CD4-positive, alpha-beta T cell (primary cell): ENCODE measurements around the gene SYCE3. TPM values are rescaled to one million over a fixed set of nuclear protein-coding genes. Genes with fewer than 3 reads are reported as not detected.

ENCODE experiments used
- ATAC-seq: fragments of 200-7000 bp; cut with Tn5 transposase; one replicate; pipeline ENCODE4 v1.10.0; 2022; ENCODE audit warnings: mild to moderate bottlenecking; ENCODE audit not compliant: poor library complexity
- CTCF ChIA-PET: fragments of 350-600 bp; sonication (Branson Sonifier 250); formaldehyde crosslinking; loops from one replicate; lab custom pipeline; 2021; ENCODE audit warnings: antibody characterized with exemption, inconsistent platforms; lab: Charles Lee
- POLR2A ChIA-PET: fragments of 350-600 bp; sonication (Branson Sonifier 250); formaldehyde crosslinking; loops from one replicate; lab custom pipeline; 2021; ENCODE audit warnings: antibody characterized with exemption, inconsistent platforms; lab: Charles Lee
- DNase-seq, 14 experiments: peaks; one replicate each; pipeline ENCODE4 v3.0.0-alpha.2; 2013 to 2020; ENCODE audit warnings: mixed read lengths in 2 of 14
- H3K27ac ChIP-seq, 2 donors: one replicate each; pipeline versions ENCODE4 v1.5.1 to v1.7.0; 2013; ENCODE audit warnings: low read length in 2 of 2, low read depth in 1 of 2, mild to moderate bottlenecking in 1 of 2
- H3K27me3 ChIP-seq, 2 experiments: 1 replicate in 1 of 2; 2 replicates in 1 of 2; pipeline versions ENCODE4 v1.6.1 to v1.7.0; 2013; ENCODE audit warnings: low read length in 2 of 2, control low read depth in 1 of 2, mild to moderate bottlenecking in 1 of 2, moderate library complexity in 1 of 2; ENCODE audit not compliant: insufficient read depth in 2 of 2, control insufficient read depth in 1 of 2
- H3K36me3 ChIP-seq: one replicate; pipeline ENCODE4 v1.6.1; 2013; ENCODE audit warnings: low read length, control low read depth; ENCODE audit not compliant: insufficient read depth
- H3K4me1 ChIP-seq: one replicate; pipeline ENCODE4 v1.6.1; 2013; ENCODE audit warnings: low read length, control low read depth; ENCODE audit not compliant: insufficient read depth
- H3K4me3 ChIP-seq: one replicate; pipeline ENCODE4 v1.5.1; 2013; ENCODE audit warnings: mild to moderate bottlenecking, low read length, moderate library complexity
- H3K9me3 ChIP-seq, 2 experiments: 1 replicate in 1 of 2; 2 replicates in 1 of 2; pipeline versions ENCODE4 v1.6.1 to v1.7.0; 2013; ENCODE audit warnings: low read length in 2 of 2, mild to moderate bottlenecking in 2 of 2, control low read depth in 1 of 2, moderate library complexity in 1 of 2; ENCODE audit not compliant: control insufficient read depth in 1 of 2, insufficient read depth in 1 of 2
- H3K27ac Mint-ChIP-seq: one replicate; pipeline ENCODE4 v1.8.0; 2020; ENCODE audit warnings: mixed read lengths
- H3K27me3 Mint-ChIP-seq: one replicate; pipeline ENCODE4 v1.8.0; 2021; ENCODE audit warnings: mixed read lengths
- H3K36me3 Mint-ChIP-seq: one replicate; pipeline ENCODE4 v1.8.0; 2021; ENCODE audit warnings: low read depth, mixed read lengths
- H3K4me1 Mint-ChIP-seq: one replicate; pipeline ENCODE4 v1.8.0; 2021; ENCODE audit warnings: low read depth, mixed read lengths
- H3K4me3 Mint-ChIP-seq: one replicate; pipeline ENCODE4 v1.8.0; 2020; ENCODE audit warnings: mild to moderate bottlenecking, mixed read lengths
- H3K9me3 Mint-ChIP-seq: one replicate; pipeline ENCODE4 v1.8.0; 2020; ENCODE audit warnings: mixed read lengths
- intact Hi-C, 2 experiments: fragments of 100-400 bp; cut with DNase I in 1 of 2; cut with micrococcal nuclease in 1 of 2; formaldehyde crosslinking; loops; one replicate each; pipeline versions ENCODE4 v1.15.1 to v1.9.0; 2023 to 2025; cut with DNase I, micrococcal nuclease
- total RNA-seq, 174 experiments: library from RNA in 2 of 174; stranded (reverse) in 2 of 174; gene quantifications; one replicate each; pipeline ENCODE4 v1.2.3 and lab custom pipeline; 2021 to 2026
- TF ChIP-seq, protein P1 (sequence below): fragments of 200-600 bp; IDR thresholded peaks from one replicate; pipeline ENCODE4 v1.8.0; 2022; ENCODE audit warnings: antibody characterized with exemption, mild to moderate bottlenecking

The SYCE3 gene
- total RNA-seq, 2 experiments from 2014 or later: not detected

DNA sequence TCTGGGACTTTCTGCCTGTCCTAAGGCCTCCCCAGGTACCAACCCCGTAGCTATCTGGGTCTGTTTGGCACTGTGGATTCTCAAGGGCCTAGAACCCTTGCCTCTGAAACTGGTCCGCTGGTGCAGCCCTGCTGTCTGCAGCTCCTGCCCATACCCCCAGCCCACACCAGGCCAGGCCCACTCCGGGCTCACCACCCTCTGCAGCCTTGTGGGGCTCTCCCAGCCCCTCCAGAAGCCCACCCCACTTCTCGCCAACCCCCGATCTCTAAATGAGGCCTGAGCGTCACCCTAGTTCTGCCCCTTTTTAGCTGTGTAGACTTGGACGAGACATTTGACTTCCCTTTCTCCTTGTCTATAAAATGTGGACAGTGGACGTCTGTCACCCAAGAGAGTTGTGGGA is 12.3 kb downstream of the SYCE3 start:
- Histone ChIP-seq H3K9me3 (no peaks in the 10 kb centered on the region), H3K27ac (no peak overlapping the region), H3K27me3 (no peaks in the 10 kb centered on the region), H3K4me3 (no peak overlapping the region), H3K4me1 (peaks cover 43% of the 10 kb centered on the region), H3K36me3 (no peaks in the 10 kb centered on the region)
- peak overlapping the region; percentile 77 for H3K27ac Mint-ChIP-seq
- intact Hi-C loops: no loop called here
- peak overlapping the region; percentile 87 for H3K4me3 Mint-ChIP-seq
- no peaks in the 10 kb centered on the region for H3K27me3 Mint-ChIP-seq
- TF ChIP-seq, protein P1, sequence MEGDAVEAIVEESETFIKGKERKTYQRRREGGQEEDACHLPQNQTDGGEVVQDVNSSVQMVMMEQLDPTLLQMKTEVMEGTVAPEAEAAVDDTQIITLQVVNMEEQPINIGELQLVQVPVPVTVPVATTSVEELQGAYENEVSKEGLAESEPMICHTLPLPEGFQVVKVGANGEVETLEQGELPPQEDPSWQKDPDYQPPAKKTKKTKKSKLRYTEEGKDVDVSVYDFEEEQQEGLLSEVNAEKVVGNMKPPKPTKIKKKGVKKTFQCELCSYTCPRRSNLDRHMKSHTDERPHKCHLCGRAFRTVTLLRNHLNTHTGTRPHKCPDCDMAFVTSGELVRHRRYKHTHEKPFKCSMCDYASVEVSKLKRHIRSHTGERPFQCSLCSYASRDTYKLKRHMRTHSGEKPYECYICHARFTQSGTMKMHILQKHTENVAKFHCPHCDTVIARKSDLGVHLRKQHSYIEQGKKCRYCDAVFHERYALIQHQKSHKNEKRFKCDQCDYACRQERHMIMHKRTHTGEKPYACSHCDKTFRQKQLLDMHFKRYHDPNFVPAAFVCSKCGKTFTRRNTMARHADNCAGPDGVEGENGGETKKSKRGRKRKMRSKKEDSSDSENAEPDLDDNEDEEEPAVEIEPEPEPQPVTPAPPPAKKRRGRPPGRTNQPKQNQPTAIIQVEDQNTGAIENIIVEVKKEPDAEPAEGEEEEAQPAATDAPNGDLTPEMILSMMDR: no peak
- peaks cover 26% of the 10 kb centered on the region for H3K4me1 Mint-ChIP-seq
- no peaks in the 10 kb centered on the region for H3K36me3 Mint-ChIP-seq
- ATAC-seq: no peak
- H3K9me3 Mint-ChIP-seq: no peaks in the 10 kb centered on the region
- ChIA-PET POLR2A (interaction anchor here (0.9 to 5.0 kb wide), 4 partner anchors 11 to 71 kb away, joined by 3 to 87 read pairs (median 9); partner anchors contain the start of gene SCO2), CTCF (interaction anchor here (2.1 to 3.6 kb wide), 2 partner anchors 12 to 25 kb away, joined by 8 to 11 read pairs; partner anchors contain the start of genes SCO2 and SYCE3)
- no peak for DNase-seq

DNA sequence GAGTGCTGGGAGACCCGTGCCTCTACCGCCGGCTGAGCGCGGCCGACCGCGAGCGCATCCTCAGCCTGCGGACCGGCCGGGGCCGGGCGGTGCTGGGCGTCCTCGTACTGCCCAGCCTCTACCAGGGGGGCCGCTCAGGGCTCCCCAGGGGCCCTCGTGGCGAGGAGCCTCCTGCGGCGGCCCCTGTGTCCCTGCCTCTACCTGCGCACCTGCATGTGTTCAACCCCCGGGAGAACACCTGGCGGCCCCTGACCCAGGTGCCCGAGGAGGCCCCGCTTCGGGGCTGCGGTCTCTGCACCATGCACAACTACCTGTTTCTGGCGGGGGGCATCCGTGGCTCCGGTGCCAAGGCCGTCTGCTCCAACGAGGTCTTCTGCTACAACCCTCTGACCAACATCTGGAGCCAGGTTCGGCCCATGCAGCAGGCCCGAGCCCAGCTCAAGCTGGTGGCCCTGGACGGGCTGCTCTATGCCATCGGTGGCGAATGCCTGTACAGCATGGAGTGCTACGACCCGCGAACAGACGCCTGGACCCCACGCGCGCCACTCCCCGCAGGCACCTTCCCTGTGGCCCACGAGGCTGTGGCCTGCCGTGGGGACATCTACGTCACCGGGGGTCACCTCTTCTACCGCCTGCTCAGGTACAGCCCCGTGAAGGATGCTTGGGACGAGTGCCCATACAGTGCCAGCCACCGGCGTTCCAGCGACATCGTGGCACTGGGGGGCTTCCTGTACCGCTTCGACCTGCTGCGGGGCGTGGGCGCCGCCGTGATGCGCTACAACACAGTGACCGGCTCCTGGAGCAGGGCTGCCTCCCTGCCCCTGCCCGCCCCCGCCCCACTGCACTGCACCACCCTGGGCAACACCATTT is 13.6 kb downstream of the SYCE3 start:
- DNase-seq (no peak), ATAC-seq (peak; percentile 8)
- intact Hi-C loops: loop anchor here (2.0 to 5.0 kb wide), 2 partner anchors 33 to 34 kb away; partner anchors contain the start of gene CHKB (in 2 of the 2)
- no peaks in the 10 kb centered on the region for H3K36me3 ChIP-seq
- H3K36me3 Mint-ChIP-seq: no peaks in the 10 kb centered on the region
- no peaks in the 10 kb centered on the region for H3K27me3 Mint-ChIP-seq
- peaks cover 55% of the 10 kb centered on the region for H3K4me1 ChIP-seq
- peak overlapping the region in 1 of 2 donors; percentile 67 for H3K27ac ChIP-seq
- no peaks in the 10 kb centered on the region for H3K9me3 ChIP-seq
- peak overlapping the region; percentile 62 for H3K4me3 ChIP-seq
- TF ChIP-seq, protein P1: no peak
- H3K27me3 ChIP-seq: no peaks in the 10 kb centered on the region
- H3K4me1 Mint-ChIP-seq: peaks cover 38% of the 10 kb centered on the region
- ChIA-PET POLR2A (interaction anchor here (0.9 to 5.0 kb wide), 17 partner anchors 9 to 359 kb away, joined by 3 to 87 read pairs (median 13); partner anchors contain the start of genes CHKB, LMF2, NCAPH2 and SCO2), CTCF (interaction anchor here (1.0 to 3.6 kb wide), 9 partner anchors 9 to 71 kb away, joined by 3 to 27 read pairs (median 9); partner anchors contain the start of genes SCO2 and SYCE3)
- H3K9me3 Mint-ChIP-seq: no peaks in the 10 kb centered on the region
- H3K27ac Mint-ChIP-seq: peak overlapping the region; percentile 73
- H3K4me3 Mint-ChIP-seq: peak overlapping the region; percentile 77

DNA sequence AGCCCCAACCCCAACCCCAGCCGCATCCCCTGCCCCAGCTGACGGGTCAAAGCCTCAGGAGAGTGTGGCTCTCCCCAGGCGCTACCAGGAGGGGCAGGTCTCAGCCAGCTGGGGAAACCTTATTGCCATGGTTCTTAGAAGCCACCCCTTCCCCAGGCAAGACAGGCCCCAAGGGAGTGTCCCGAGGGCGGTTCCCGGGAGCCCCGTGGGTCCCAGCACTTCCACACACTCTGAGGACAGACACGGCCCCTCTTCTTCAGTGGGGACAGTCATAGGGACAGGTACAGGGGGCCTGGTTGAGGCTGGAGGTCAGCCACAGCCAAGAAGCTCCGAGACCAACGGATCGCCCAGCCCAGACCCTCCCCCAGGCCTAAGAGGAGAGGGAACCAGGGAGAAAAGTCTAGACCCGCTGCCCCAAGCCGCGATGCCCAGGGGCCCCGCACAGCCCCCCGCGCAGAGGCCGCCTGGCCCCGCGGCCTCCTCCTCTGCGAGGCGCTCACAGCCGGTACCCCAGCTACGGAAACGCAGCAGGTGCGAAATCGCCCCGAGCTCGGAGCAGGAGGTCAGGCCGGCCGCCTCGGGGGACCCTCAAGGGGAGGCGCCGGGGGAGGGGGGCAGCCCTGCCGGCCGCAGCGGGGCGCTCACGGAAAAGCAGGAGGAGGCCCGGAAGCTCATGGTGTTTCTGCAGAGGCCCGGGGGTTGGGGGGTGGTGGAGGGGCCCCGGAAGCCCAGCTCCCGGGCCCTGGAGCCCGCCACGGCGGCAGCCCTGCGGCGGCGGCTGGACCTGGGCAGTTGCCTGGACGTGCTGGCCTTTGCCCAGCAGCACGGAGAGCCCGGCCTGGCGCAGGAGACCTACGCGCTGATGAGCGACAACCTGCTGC is 14.4 kb downstream of the SYCE3 start:
- peak in 13 of 14 experiments; percentile 42 to 79 (median 67) for DNase-seq
- H3K4me3 ChIP-seq: peak overlapping the region; percentile 62
- CTCF ChIA-PET: interaction anchor here (0.6 to 2.4 kb wide), 9 partner anchors 9 to 72 kb away, joined by 3 to 27 read pairs (median 7); partner anchors contain the start of genes SCO2 and SYCE3
- H3K27me3 ChIP-seq: no peaks in the 10 kb centered on the region
- no peaks in the 10 kb centered on the region for H3K36me3 ChIP-seq
- Mint-ChIP-seq H3K36me3 (no peaks in the 10 kb centered on the region), H3K4me3 (peak overlapping the region; percentile 78), H3K27ac (peak overlapping the region; percentile 73), H3K9me3 (no peaks in the 10 kb centered on the region), H3K27me3 (no peaks in the 10 kb centered on the region), H3K4me1 (peaks cover 38% of the 10 kb centered on the region)
- H3K4me1 ChIP-seq: peaks cover 61% of the 10 kb centered on the region
- H3K9me3 ChIP-seq: no peaks in the 10 kb centered on the region
- intact Hi-C loops: loop anchor here (2.0 to 5.0 kb wide), 2 partner anchors 34 to 35 kb away; partner anchors contain the start of gene CHKB (in 2 of the 2)
- H3K27ac ChIP-seq: peak overlapping the region; percentile 67 to 74
- TF ChIP-seq, protein P1: no peak
- ATAC-seq: peak; percentile 70
- POLR2A ChIA-PET: interaction anchor here (0.6 to 5.0 kb wide), 18 partner anchors 9 to 358 kb away, joined by 3 to 87 read pairs (median 9); partner anchors contain the start of genes CHKB, LMF2, NCAPH2 and SCO2
